ENCODE measurements around the gene HHEX. TPM values are rescaled to one million over a fixed set of nuclear protein-coding genes. Genes with fewer than 3 reads are reported as not detected.

Gene HHEX
- total RNA-seq, 1 experiment from 2014 or later: 2.2 TPM

- Histone ChIP-seq H3F3A (ENCODE audit: low read length, unreplicated experiment) (no peaks in the 10 kb centered on the region), H2AFZ (ENCODE audit: low read length) (no peak overlapping the region), H3K4me3 (ENCODE audit: low read length) (no peak overlapping the region), H3K27ac (ENCODE audit: low read length) (no peak overlapping the region), H3K4me1 (ENCODE audit: insufficient read depth, low read length) (no peaks in the 10 kb centered on the region), H4K20me1 (ENCODE audit: low read length) (no peaks in the 10 kb centered on the region), H3K4me2 (ENCODE audit: low read length) (no peak overlapping the region), H3K9me2 (replicated peaks; ENCODE audit: low read length) (no peaks in the 10 kb centered on the region), H3K27me3 (ENCODE audit: low read length) (no peaks in the 10 kb centered on the region), H3K79me2 (ENCODE audit: low read length) (no peaks in the 10 kb centered on the region), H3K36me3 (ENCODE audit: low read depth, low read length) (no peaks in the 10 kb centered on the region), H3K9me3 (ENCODE audit: low read length) (no peaks in the 10 kb centered on the region), H3K9ac (ENCODE audit: low read length) (no peak overlapping the region)
- DNase-seq (no peak), ATAC-seq (no peak)
- BruUV-seq (replicated peaks): no TSS peak
- intact Hi-C loops (cut with micrococcal nuclease): no loop called here
- POLR2A ChIA-PET (ENCODE audit: unreplicated experiment): no interaction called here
- CTCF ChIA-PET: no interaction called here
- TF ChIP-seq EZH2 (IDR thresholded peaks at IDR 0.05; ENCODE audit: low read length, unreplicated experiment) (no peak), EZH2phosphoT487 (IDR thresholded peaks at IDR 0.05; ENCODE audit: borderline replicate concordance, low read length) (no peak), CTCF (conservative IDR thresholded peaks at IDR 0.05; ENCODE audit: low read depth, low read length) (no peak)
Observed at GRCh38 chr10:92742331-92743228, 52.8 kb downstream of the HHEX start.

Other genes with a start within 250 kb of the HHEX start
- gene IDE, start 115.9 kb upstream of the HHEX start, total RNA-seq (2014; rRNA removed): 23.4 and 28.7 TPM in 2 replicates
- 25.5 and 26.2 TPM in 2 replicates for gene KIF11, start 96.8 kb upstream of the HHEX start, total RNA-seq (2014; rRNA removed)
- 5.5 and 5.7 TPM in 2 replicates for gene EXOC6, start 158.6 kb downstream of the HHEX start, total RNA-seq (2014; rRNA removed)

Measured in PC-3 (cell line).